GM21423 (cell line): ENCODE data around the gene ASPN.
A peak's percentile ranks its signal among the peaks of the same experiment; 100 is the strongest.
"Not testable (repeated sequence)": the region's sequence is repeated elsewhere in the genome, so short reads cannot be mapped to it uniquely, and the experiment has no call there.

Experiments
- ATAC-seq: cut with Tn5 transposase; IDR thresholded peaks from one replicate; pipeline ENCODE4 v1.9.1; 2021; ENCODE audit warnings: mild to moderate bottlenecking, moderate library complexity; ENCODE audit not compliant: unreplicated experiment

ASPN gene

GRCh38 chr9:92423612-92424011 is 58.7 kb downstream of the ASPN start:
- no peak for ATAC-seq

- ATAC-seq = no peak
These were observed 59.5 kb downstream of the ASPN start for GRCh38 chr9:92422611-92423338.

GRCh38 chr9:92414566-92414965 is 67.7 kb downstream of the ASPN start:
- no peak for ATAC-seq

GRCh38 chr9:92411157-92411556 is 71.1 kb downstream of the ASPN start:
- ATAC-seq = not testable (repeated sequence)

GRCh38 chr9:92408747-92409478 is 73.4 kb downstream of the ASPN start:
- no peak for ATAC-seq

GRCh38 chr9:92407818-92408217 is 74.5 kb downstream of the ASPN start:
- ATAC-seq = no peak

GRCh38 chr9:92406477-92406876 is 75.8 kb downstream of the ASPN start:
- ATAC-seq = peak; percentile 86
